WERI-Rb-1 (cell line): ENCODE measurements around the gene CUEDC1.
A peak's percentile ranks its signal among the peaks of the same experiment; 100 is the strongest.

Experiments
- DNase-seq: peaks from one replicate; pipeline ENCODE4 v3.0.0-alpha.2; 2020
- H3K27ac ChIP-seq: fragments of 250-450 bp; sonication (Bioruptor Pico); 2 replicates; pipeline ENCODE4 v1.5.1; 2020; ENCODE audit warnings: mild to moderate bottlenecking, moderate library complexity
- H3K27me3 ChIP-seq: fragments of 250-450 bp; sonication (Bioruptor Pico); 2 replicates; pipeline ENCODE4 v1.5.1; 2021; ENCODE audit warnings: mild to moderate bottlenecking, low read depth, moderate library complexity; ENCODE audit not compliant: insufficient read depth, severe bottlenecking
- H3K36me3 ChIP-seq: fragments of 250-450 bp; sonication (Bioruptor Pico); 2 replicates; pipeline ENCODE4 v1.5.1; 2020; ENCODE audit warnings: mild to moderate bottlenecking, moderate library complexity
- H3K4me3 ChIP-seq: 2 replicates; pipeline ENCODE4 v1.5.1; 2011; ENCODE audit warnings: low read depth, mild to moderate bottlenecking, control low read depth, low read length
- H3K9me3 ChIP-seq: fragments of 250-450 bp; sonication (Bioruptor Pico); 2 replicates; pipeline ENCODE4 v1.5.1; 2021; ENCODE audit warnings: mild to moderate bottlenecking, moderate library complexity; ENCODE audit not compliant: severe bottlenecking
- TF ChIP-seq, protein P1 (sequence below): IDR thresholded peaks from 2 replicates; pipeline ENCODE4 v1.5.1; 2011; ENCODE audit warnings: low read depth, mild to moderate bottlenecking, control low read depth, inconsistent platforms, low read length

CUEDC1 gene

DNA sequence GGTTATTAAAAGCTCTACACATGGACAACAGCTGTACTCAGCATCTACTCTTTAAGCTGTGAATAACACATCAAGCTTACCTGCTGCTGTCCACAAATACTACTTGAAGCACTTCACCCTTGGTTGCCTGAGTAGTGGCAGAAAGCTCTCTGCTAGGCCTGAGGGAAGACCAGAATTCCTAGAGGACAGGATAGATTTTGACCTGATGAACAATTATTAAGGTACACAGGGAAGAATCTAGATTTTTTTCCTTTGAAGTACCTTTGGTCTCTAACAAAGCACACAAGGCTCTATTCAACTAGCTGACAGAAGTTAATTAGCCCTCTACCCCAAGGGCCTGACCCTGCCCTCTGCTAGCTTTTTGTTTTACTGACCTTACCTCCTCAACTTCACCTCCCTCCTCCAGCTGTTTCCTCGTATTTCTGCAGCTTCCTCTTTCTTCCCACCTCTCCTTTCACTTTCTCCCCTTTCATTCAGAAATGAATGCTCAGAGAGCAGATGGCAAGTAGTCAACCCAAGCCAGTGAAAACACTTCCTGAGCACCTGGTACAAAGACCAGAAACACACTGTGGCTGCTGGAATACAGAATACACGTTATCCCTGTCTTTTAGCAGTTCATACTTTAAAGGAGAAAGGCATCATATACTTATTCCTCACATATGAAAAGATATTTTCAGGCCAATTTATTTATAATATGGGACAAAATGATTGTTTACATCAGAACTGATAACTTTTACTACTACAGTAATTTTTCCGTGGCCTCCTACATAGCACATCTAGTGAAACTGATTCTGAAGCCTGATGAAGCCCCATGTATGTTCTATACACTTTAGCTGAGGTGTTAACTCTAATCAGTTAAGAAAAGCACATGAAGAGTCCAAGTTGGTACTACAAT lies 38.5 kb upstream of the CUEDC1 start:
- Histone ChIP-seq H3K27me3 (no peaks in the 10 kb centered on the region), H3K27ac (no peak overlapping the region; the same call in 1 of the 2 replicates), H3K36me3 (peaks cover 19% of the 10 kb centered on the region), H3K9me3 (no peaks in the 10 kb centered on the region), H3K4me3 (no peak overlapping the region)
- TF ChIP-seq, protein P1, sequence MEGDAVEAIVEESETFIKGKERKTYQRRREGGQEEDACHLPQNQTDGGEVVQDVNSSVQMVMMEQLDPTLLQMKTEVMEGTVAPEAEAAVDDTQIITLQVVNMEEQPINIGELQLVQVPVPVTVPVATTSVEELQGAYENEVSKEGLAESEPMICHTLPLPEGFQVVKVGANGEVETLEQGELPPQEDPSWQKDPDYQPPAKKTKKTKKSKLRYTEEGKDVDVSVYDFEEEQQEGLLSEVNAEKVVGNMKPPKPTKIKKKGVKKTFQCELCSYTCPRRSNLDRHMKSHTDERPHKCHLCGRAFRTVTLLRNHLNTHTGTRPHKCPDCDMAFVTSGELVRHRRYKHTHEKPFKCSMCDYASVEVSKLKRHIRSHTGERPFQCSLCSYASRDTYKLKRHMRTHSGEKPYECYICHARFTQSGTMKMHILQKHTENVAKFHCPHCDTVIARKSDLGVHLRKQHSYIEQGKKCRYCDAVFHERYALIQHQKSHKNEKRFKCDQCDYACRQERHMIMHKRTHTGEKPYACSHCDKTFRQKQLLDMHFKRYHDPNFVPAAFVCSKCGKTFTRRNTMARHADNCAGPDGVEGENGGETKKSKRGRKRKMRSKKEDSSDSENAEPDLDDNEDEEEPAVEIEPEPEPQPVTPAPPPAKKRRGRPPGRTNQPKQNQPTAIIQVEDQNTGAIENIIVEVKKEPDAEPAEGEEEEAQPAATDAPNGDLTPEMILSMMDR, result no peak
- DNase-seq, result peak; percentile 23

DNA sequence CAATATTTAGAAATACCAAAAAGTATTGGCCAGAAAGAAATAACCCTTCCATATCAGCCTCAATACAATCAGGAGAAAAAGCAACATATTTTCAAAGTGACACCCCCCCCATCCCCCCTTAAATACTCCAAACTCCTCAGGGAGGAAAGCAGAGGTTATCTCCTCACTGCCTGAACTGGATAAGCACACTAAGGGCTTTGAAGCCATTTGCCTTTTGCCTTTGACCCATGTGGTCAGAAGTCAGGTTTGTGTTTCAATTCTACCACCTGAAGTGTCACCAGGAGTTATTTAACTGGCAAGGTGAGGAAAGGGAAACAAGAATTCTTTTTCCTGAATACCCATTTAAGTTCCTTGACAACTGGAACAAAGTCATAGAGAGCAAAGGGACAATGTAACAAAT lies 36.3 kb upstream of the CUEDC1 start:
- peaks cover 12% of the 10 kb centered on the region for H3K36me3 ChIP-seq
- DNase-seq, result no peak
- TF ChIP-seq, protein P1, result no peak

DNA sequence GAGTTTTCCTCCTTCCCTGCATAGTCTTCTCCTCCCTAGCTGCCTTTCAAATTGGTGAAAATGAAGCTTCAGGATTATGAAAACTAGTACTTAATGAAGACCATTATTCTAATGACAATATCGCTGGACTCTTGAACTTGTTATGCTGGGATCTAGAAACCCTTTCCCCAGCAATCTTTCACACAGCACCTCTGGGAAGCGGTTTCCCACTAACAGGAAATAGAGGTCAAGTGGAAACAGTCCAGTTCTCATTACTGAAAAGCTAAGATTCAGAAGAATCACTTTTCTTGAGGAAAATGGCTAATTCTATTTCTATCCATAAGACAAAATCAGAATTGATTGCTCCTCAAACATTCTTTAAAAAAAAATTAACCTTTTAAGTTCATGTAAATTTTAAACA lies 34.8 kb upstream of the CUEDC1 start:
- no peak for DNase-seq
- peaks cover 15% of the 10 kb centered on the region for H3K36me3 ChIP-seq
- no peaks in the 10 kb centered on the region for H3K9me3 ChIP-seq
- no peak overlapping the region for H3K27ac ChIP-seq
- H3K4me3 ChIP-seq, result no peak overlapping the region
- TF ChIP-seq, protein P1, result no peak
- no peaks in the 10 kb centered on the region for H3K27me3 ChIP-seq

More for the DNA sequence above, 36.3 kb upstream of the CUEDC1 start:
- Histone ChIP-seq H3K27me3 (no peaks in the 10 kb centered on the region), H3K4me3 (no peak overlapping the region), H3K27ac (no peak overlapping the region), H3K9me3 (no peaks in the 10 kb centered on the region)

DNA sequence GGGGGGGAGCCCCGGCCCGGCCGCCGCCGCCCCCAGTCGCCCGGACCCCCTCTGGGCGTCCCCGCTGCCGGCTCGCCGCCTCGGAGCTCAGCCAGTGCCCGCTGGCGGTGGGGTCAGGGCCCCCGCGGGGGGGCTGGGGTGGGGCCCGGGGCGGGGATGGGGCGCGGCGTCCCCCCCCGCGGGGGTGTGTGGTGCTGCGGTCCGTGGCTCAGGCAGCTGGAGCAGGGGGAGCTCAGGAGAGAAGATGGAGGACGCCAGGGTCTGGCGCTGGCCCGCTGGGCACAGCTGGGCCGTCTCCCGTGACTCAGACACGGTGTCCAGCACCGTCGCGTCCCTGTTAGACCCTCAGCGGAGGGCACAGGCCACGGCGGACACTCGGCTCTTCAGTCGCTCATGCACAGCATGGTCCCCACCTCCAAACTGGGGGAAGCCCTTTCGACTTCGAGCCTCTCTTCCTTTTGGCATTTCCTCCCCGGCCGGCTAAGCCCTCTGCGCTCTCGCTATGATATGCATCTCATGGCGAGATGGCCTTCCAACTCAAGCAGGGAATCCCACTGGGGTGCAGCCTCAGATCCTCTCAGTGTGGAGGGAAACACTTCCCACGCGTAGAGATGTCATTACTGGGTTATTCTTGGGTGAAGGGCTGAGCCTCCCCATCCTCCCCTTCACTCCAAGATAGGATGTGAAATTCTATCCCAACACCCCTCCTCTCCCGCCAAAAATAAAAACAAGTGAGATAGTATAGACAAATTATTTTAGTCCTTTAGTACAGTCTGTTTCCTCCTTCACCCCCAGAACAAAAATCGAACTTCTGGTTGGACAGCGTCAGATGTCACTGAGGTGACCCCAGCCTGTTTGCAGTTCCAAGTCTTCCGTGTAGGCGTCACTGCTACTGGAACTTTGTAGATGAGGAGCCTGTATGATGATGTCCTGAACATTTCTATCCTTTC lies 33.4 kb upstream of the CUEDC1 start:
- Histone ChIP-seq H3K36me3 (peaks cover 29% of the 10 kb centered on the region), H3K27ac (peak overlapping the region; percentile 98), H3K27me3 (no peaks in the 10 kb centered on the region), H3K9me3 (no peaks in the 10 kb centered on the region), H3K4me3 (peak overlapping the region; percentile 85)
- peak; percentile 87 for DNase-seq
- TF ChIP-seq, protein P1, result 0 out of 2 replicates have a peak, but pooled peaks have one; percentile 14

DNA sequence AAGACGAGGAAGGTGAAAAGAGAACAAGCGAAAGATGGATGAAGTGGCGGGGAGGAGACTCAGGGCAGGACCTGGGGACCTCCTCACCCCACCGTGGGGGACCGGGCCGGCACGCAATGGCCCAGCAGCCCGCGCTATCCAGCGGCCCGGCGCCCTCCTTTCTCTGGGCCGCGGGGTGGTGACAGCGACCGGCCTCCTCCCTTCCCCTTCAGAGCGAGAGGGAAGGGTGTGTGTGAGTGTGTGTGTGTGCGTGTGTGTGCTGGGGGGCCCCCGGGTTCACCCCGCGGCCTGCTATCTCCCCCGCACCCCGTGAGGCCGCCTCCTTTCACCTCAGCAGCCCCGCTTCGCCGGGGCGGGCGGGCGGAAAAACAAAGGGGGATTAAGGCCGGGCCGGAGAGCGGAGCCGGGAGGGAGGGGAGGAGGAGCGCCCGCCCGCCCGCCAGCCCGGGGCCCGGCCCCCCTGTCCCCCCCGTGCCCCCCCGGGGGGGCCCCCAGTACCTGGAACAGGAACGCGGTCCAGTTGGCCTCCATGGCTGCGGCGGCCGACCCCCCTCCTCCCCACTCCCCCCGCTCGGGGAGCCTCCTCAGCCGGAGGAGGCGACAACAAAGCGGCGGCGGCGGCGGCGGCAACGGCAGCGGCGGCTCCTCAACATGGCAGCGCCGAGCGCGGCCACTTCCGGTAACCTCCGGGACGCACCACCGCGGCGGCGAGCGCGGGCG lies 32.5 kb upstream of the CUEDC1 start, which contains the start of gene VEZF1:
Gene VEZF1, minus strand, starts transcription at position 674 of the 720 bp plus-strand sequence. Its CDS starts 143 bp downstream, at position 531.
- no peaks in the 10 kb centered on the region for H3K9me3 ChIP-seq
- DNase-seq, result peak; percentile 93
- TF ChIP-seq, protein P1, result no peak
- peaks cover 36% of the 10 kb centered on the region for H3K36me3 ChIP-seq
- peak within 1 kb of the TSS; percentile 98 for H3K27ac ChIP-seq
- H3K27me3 ChIP-seq, result no peaks in the 10 kb centered on the region
- peak within 1 kb of the TSS; percentile 85 for H3K4me3 ChIP-seq
